GM19324 (cell line): ENCODE results near the gene SLC1A2.

ENCODE experiments used
- ATAC-seq: cut with Tn5 transposase; IDR thresholded peaks from one replicate; pipeline ENCODE4 v1.9.1; 2021; ENCODE audit warnings: mild to moderate bottlenecking, moderate library complexity; ENCODE audit not compliant: unreplicated experiment, low FRiP score

Gene SLC1A2

GRCh38 chr11:35305670-35306382, 113.5 kb downstream of the SLC1A2 start:
- ATAC-seq = no peak

GRCh38 chr11:35304900-35305460, 114.4 kb downstream of the SLC1A2 start:
- ATAC-seq = no peak

- ATAC-seq = no peak
These were observed 115.0 kb downstream of the SLC1A2 start for GRCh38 chr11:35304386-35304775.

- no peak for ATAC-seq
These were observed 115.6 kb downstream of the SLC1A2 start for GRCh38 chr11:35303596-35304385.

- ATAC-seq = no peak
These were observed 117.0 kb downstream of the SLC1A2 start for GRCh38 chr11:35302398-35302797.

GRCh38 chr11:35298369-35298768, 121.0 kb downstream of the SLC1A2 start:
- ATAC-seq = no peak

GRCh38 chr11:35295751-35296150, 123.6 kb downstream of the SLC1A2 start:
- ATAC-seq = no peak

- ATAC-seq = no peak
These were observed 125.7 kb downstream of the SLC1A2 start for GRCh38 chr11:35293699-35294098.

GRCh38 chr11:35293035-35293434, 126.3 kb downstream of the SLC1A2 start:
- ATAC-seq = no peak

- no peak for ATAC-seq
These were observed 127.1 kb downstream of the SLC1A2 start for GRCh38 chr11:35292279-35292678.

- no peak for ATAC-seq
These were observed 128.5 kb downstream of the SLC1A2 start for GRCh38 chr11:35290876-35291275.

GRCh38 chr11:35289821-35290220, 129.5 kb downstream of the SLC1A2 start:
- no peak for ATAC-seq

GRCh38 chr11:35288817-35289541, 130.4 kb downstream of the SLC1A2 start:
- no peak for ATAC-seq

GRCh38 chr11:35288309-35288708, 131.0 kb downstream of the SLC1A2 start:
- no peak for ATAC-seq

- ATAC-seq = no peak
These were observed 131.9 kb downstream of the SLC1A2 start for GRCh38 chr11:35287344-35287890.

GRCh38 chr11:35286126-35286525, 133.2 kb downstream of the SLC1A2 start:
- no peak for ATAC-seq

GRCh38 chr11:35285471-35285870, 133.9 kb downstream of the SLC1A2 start:
- no peak for ATAC-seq

GRCh38 chr11:35282221-35282882, 137.0 kb downstream of the SLC1A2 start:
- ATAC-seq = no peak

GRCh38 chr11:35281169-35281688, 138.1 kb downstream of the SLC1A2 start:
- ATAC-seq = no peak

- ATAC-seq = no peak
These were observed 138.6 kb downstream of the SLC1A2 start for GRCh38 chr11:35280727-35281126.
